Measurements from ENCODE around the gene C15orf61.

Gene C15orf61

DNA sequence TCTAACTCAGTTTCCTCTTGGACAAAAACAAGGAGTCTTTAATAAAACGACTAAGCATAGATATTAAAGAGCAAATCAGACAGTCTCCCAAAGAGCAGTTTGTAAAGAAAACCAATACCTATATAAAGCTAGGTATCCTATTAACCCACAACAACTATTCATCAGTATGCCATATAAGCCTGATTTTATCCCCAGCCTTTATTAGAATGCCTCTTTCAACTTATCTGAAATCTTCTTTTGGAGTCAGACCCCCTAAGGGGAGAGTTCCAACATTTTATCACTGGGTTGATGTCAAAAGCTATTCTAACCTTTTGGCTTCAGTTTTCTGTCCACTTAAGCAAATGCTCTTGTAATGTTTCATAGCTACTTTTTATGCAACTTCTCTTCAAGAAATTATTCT, 39.4 kb downstream of the C15orf61 start:
- H3K27ac ChIP-seq: no peak overlapping the region
- TF ChIP-seq ZFX (IDR thresholded peaks at IDR 0.05): no peak

GRCh38 chr15:67563092-67563491, 42.2 kb downstream of the C15orf61 start:
- no peak for TF ChIP-seq ZFX (IDR thresholded peaks at IDR 0.05)
- TF ChIP-seq, protein P1, sequence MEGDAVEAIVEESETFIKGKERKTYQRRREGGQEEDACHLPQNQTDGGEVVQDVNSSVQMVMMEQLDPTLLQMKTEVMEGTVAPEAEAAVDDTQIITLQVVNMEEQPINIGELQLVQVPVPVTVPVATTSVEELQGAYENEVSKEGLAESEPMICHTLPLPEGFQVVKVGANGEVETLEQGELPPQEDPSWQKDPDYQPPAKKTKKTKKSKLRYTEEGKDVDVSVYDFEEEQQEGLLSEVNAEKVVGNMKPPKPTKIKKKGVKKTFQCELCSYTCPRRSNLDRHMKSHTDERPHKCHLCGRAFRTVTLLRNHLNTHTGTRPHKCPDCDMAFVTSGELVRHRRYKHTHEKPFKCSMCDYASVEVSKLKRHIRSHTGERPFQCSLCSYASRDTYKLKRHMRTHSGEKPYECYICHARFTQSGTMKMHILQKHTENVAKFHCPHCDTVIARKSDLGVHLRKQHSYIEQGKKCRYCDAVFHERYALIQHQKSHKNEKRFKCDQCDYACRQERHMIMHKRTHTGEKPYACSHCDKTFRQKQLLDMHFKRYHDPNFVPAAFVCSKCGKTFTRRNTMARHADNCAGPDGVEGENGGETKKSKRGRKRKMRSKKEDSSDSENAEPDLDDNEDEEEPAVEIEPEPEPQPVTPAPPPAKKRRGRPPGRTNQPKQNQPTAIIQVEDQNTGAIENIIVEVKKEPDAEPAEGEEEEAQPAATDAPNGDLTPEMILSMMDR (conservative IDR thresholded peaks at IDR 0.05): no peak
- H3K27ac ChIP-seq: no peak overlapping the region

GRCh38 chr15:67564021-67564967, 43.4 kb downstream of the C15orf61 start:
- no peak overlapping the region for H3K27ac ChIP-seq
- no peak for TF ChIP-seq ZFX (IDR thresholded peaks at IDR 0.05)
- TF ChIP-seq, protein P1 (conservative IDR thresholded peaks at IDR 0.05): no peak

GRCh38 chr15:67564968-67565345, 44.0 kb downstream of the C15orf61 start:
- TF ChIP-seq, protein P1 (conservative IDR thresholded peaks at IDR 0.05): no peak
- no peak for TF ChIP-seq ZFX (IDR thresholded peaks at IDR 0.05)
- no peak overlapping the region for H3K27ac ChIP-seq

GRCh38 chr15:67569668-67570067, 48.7 kb downstream of the C15orf61 start:
- H3K27ac ChIP-seq: no peak overlapping the region
- TF ChIP-seq ZFX (IDR thresholded peaks at IDR 0.05): no peak
- TF ChIP-seq, protein P1 (conservative IDR thresholded peaks at IDR 0.05): no peak

- no peak overlapping the region for H3K27ac ChIP-seq
- TF ChIP-seq, protein P1 (conservative IDR thresholded peaks at IDR 0.05): no peak
- no peak for TF ChIP-seq ZFX (IDR thresholded peaks at IDR 0.05)
Observed at GRCh38 chr15:67570875-67571647, 50.1 kb downstream of the C15orf61 start.

- TF ChIP-seq ZFX (IDR thresholded peaks at IDR 0.05): no peak
- TF ChIP-seq, protein P1 (conservative IDR thresholded peaks at IDR 0.05): no peak
- no peak overlapping the region for H3K27ac ChIP-seq
Observed at GRCh38 chr15:67571648-67572415, 50.9 kb downstream of the C15orf61 start.

All from C4-2B (cell line).